Keratinocyte (primary cell): ENCODE measurements around the gene PRKCE.

ENCODE experiments used
- CTCF ChIP-seq, 3 experiments: IDR thresholded peaks in 1 of 3; conservative IDR thresholded peaks in 1 of 3; optimal IDR thresholded peaks in 1 of 3; 2 replicates in 2 of 3; 3 replicates in 1 of 3; pipeline versions ENCODE3 to v1.5.1; 2011; ENCODE audit warnings: low read length in 3 of 3, mild to moderate bottlenecking in 3 of 3, moderate library complexity in 2 of 3, control low read depth in 1 of 3, inconsistent platforms in 1 of 3; ENCODE audit not compliant: insufficient read depth in 2 of 3; ENCODE audit errors: extremely low read depth in 1 of 3
- EZH2 ChIP-seq: IDR thresholded peaks from one replicate; pipeline ENCODE4 v1.6.1; 2012; ENCODE audit warnings: inconsistent platforms, mild to moderate bottlenecking, low read length, moderate library complexity

GRCh38 chr2:45770811-45771210, 119.3 kb downstream of the PRKCE start:
- TF ChIP-seq CTCF (optimal IDR thresholded peaks at IDR 0.05 in 1 of 3, IDR thresholded peaks at IDR 0.05 in 1 of 3, conservative IDR thresholded peaks at IDR 0.05 in 1 of 3; ENCODE audit: extremely low read depth in 1 of 3, insufficient read depth in 2 of 3, low read length in 3 of 3): no peak
- no peak for TF ChIP-seq EZH2
